ENCODE data around the gene TRPC1.

DNA sequence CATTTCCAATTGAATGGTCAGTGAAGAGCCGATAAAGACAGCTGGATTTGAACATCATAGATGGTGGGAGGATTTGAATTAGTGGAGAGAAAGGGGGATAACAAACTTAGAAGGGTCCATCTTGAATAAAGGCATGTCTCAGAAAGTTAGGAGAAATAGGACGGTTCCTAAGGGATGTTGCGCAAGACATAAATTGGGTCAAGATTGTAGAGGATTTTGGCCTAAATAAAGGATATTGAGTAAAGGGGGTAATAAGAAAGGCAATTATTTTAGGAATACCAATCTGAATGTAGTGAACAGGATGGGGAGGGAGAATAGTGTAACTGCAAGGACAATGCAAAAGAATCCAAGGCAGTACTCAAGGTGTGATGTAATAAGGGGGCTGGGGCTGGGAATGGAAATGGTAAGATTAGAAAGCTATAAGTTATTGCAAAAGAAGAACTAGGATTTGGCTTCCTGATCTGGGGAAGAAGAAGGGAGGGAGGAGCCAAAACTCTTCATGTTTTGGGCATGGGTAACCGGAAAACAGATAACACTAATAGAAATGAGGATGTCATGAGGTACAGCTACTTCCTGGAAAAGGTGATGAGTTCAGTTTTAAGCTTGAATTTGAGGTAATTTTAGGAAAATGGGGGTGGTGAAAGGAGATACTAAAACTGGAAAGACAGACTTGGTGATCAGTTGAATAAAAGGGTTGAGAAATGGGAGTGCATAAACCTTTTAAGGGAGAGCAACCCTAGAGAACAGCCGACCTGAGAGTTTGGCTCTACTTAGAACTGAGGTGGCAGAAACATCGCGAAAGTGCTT is 17.3 kb upstream of the TRPC1 start:
- TF ChIP-seq ZNF146 (tag by site-specific recombination; IDR thresholded peaks at IDR 0.05) (no peak), ZNF621 (tag by site-specific recombination; IDR thresholded peaks at IDR 0.05) (no peak), PRDM2 (tag by site-specific recombination; IDR thresholded peaks at IDR 0.05; ENCODE audit: borderline replicate concordance) (no peak), YY1 (tag by site-specific recombination; IDR thresholded peaks at IDR 0.05) (no peak), PRDM1 (tag by site-specific recombination; IDR thresholded peaks at IDR 0.05) (no peak), ZNF560 (tag by site-specific recombination; IDR thresholded peaks at IDR 0.05; ENCODE audit: borderline replicate concordance) (no peak), KLF9 (tag by site-specific recombination; IDR thresholded peaks at IDR 0.05; ENCODE audit: low read depth) (no peak)
- TF ChIP-seq, protein P1, sequence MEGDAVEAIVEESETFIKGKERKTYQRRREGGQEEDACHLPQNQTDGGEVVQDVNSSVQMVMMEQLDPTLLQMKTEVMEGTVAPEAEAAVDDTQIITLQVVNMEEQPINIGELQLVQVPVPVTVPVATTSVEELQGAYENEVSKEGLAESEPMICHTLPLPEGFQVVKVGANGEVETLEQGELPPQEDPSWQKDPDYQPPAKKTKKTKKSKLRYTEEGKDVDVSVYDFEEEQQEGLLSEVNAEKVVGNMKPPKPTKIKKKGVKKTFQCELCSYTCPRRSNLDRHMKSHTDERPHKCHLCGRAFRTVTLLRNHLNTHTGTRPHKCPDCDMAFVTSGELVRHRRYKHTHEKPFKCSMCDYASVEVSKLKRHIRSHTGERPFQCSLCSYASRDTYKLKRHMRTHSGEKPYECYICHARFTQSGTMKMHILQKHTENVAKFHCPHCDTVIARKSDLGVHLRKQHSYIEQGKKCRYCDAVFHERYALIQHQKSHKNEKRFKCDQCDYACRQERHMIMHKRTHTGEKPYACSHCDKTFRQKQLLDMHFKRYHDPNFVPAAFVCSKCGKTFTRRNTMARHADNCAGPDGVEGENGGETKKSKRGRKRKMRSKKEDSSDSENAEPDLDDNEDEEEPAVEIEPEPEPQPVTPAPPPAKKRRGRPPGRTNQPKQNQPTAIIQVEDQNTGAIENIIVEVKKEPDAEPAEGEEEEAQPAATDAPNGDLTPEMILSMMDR (tag by site-specific recombination; IDR thresholded peaks at IDR 0.05), result no peak
